ENCODE data around the gene SFRP2. TPM values are rescaled to one million over a fixed set of nuclear protein-coding genes. Genes with fewer than 3 reads are reported as not detected.

SFRP2 gene
- total and polyA plus RNA-seq, 12 donors, result 0.30 to 5.2 (median 0.77) TPM; not detected in 5

GRCh38 chr4:153733751-153734448, 55.0 kb downstream of the SFRP2 start:
- TF ChIP-seq CTCF (IDR thresholded peaks at IDR 0.05), result no peak
- no peak for ATAC-seq
- H3K27me3 ChIP-seq, result no peaks in the 10 kb centered on the region
- DNase-seq, result no peak
- peaks cover 0 to 23% (median 0%) of the 10 kb centered on the region in 9 donors for H3K4me1 ChIP-seq
- no peak overlapping the region for H3K27ac ChIP-seq
- WGBS, 2 donors, result 60 to 67% methylated on average over 4 of the region's 4 CpGs
- H3K9me3 ChIP-seq, result peaks cover 0 to 8% (median 0%) of the 10 kb centered on the region in 11 donors
- H3K4me3 ChIP-seq, result no peak overlapping the region
- H3K36me3 ChIP-seq, result no peaks in the 10 kb centered on the region
- intact Hi-C loops (cut with DNase I), result no loop called here

GRCh38 chr4:153731239-153731638, 57.6 kb downstream of the SFRP2 start:
- no peak overlapping the region for H3K4me3 ChIP-seq
- WGBS, 2 donors, result 32 to 37% methylated on average over 3 of the region's 3 CpGs
- ATAC-seq (no peak), DNase-seq (no peak)
- peaks cover 0 to 36% (median 0%) of the 10 kb centered on the region in 9 donors for H3K4me1 ChIP-seq
- intact Hi-C loops (cut with DNase I), result no loop called here
- no peaks in the 10 kb centered on the region for H3K9me3 ChIP-seq
- H3K27ac ChIP-seq, result no peak overlapping the region
- no peaks in the 10 kb centered on the region for H3K36me3 ChIP-seq
- no peak for TF ChIP-seq CTCF (IDR thresholded peaks at IDR 0.05)
- H3K27me3 ChIP-seq, result no peaks in the 10 kb centered on the region

Other genes with a start within 250 kb of the SFRP2 start
- 10 to 100 TPM in 1 of 10 donors, 1 to 10 TPM in 7, under 1 TPM in 2; 0.60 to 18.2 (median 3.3) TPM for gene TLR2, start 104.8 kb downstream of the SFRP2 start, total RNA-seq
- 1 to 10 TPM; 2.6 to 3.1 TPM for gene TLR2, start 104.8 kb downstream of the SFRP2 start, polyA plus RNA-seq
- gene RNF175, start 29.1 kb downstream of the SFRP2 start, total RNA-seq, result 1 to 10 TPM in 1 of 10 donors, under 1 TPM in 8, not detected in 1; 0.23 to 1.3 (median 0.55) TPM
- gene RNF175, start 29.1 kb downstream of the SFRP2 start, polyA plus RNA-seq, result under 1 TPM in 1 of 2 donors, not detected in 1; 0.13 TPM

Measured in heart right ventricle (tissue), 16 donors.